CD14-positive monocyte (primary cell): Measurements from ENCODE around the gene BRSK2. TPM values are rescaled to one million over a fixed set of nuclear protein-coding genes. Genes with fewer than 3 reads are reported as not detected.

Source experiments
- DNase-seq, 3 donors: peaks; one replicate each; pipeline ENCODE4 v3.0.0-alpha.2; 2011 to 2022
- H2AFZ ChIP-seq: 2 replicates; pipeline ENCODE4 v1.6.0; 2012; ENCODE audit warnings: mild to moderate bottlenecking, low read depth, low read length, inconsistent platforms; ENCODE audit not compliant: insufficient read depth, poor library complexity, severe bottlenecking
- H3K27ac ChIP-seq, 2 donors: 1 replicate in 1 of 2; 2 replicates in 1 of 2; pipeline ENCODE4 v1.5.1; 2012 to 2013; ENCODE audit warnings: low read length in 2 of 2, control low read depth in 1 of 2, inconsistent platforms in 1 of 2, low read depth in 1 of 2, mild to moderate bottlenecking in 1 of 2
- H3K27me3 ChIP-seq, 2 donors: one replicate each; pipeline versions ENCODE4 v1.6.0 to v1.6.1; 2011 to 2013; ENCODE audit warnings: low read length in 2 of 2; ENCODE audit not compliant: control insufficient read depth in 2 of 2, insufficient read depth in 2 of 2
- H3K36me3 ChIP-seq, 2 donors: replicated peaks in 1 of 2; 1 replicate in 1 of 2; 2 replicates in 1 of 2; pipeline versions ENCODE4 v1.5.1 to v1.6.1; 2012 to 2013; ENCODE audit warnings: low read length in 2 of 2, control low read depth in 1 of 2, inconsistent platforms in 1 of 2, mild to moderate bottlenecking in 1 of 2; ENCODE audit not compliant: insufficient read depth in 2 of 2, control insufficient read depth in 1 of 2
- H3K4me1 ChIP-seq, 2 donors: 1 replicate in 1 of 2; 2 replicates in 1 of 2; pipeline versions ENCODE4 v1.5.1 to v1.6.1; 2012 to 2013; ENCODE audit warnings: low read length in 2 of 2, control low read depth in 1 of 2, inconsistent platforms in 1 of 2, mild to moderate bottlenecking in 1 of 2, moderate library complexity in 1 of 2; ENCODE audit not compliant: insufficient read depth in 2 of 2, control insufficient read depth in 1 of 2
- H3K4me2 ChIP-seq: replicated peaks from 2 replicates; pipeline ENCODE3; 2012; ENCODE audit warnings: low read length, moderate library complexity, mild to moderate bottlenecking; ENCODE audit not compliant: poor library complexity, severe bottlenecking; ENCODE audit errors: extremely low read depth
- H3K4me3 ChIP-seq, 3 experiments: fragments of 200-600 bp in 1 of 3; sonication (generic) in 1 of 3; replicated peaks in 1 of 3; 1 replicate in 2 of 3; 2 replicates in 1 of 3; pipeline ENCODE4 v1.5.1; 2011 to 2013; ENCODE audit warnings: low read length in 3 of 3, mild to moderate bottlenecking in 3 of 3, control low read depth in 2 of 3, low read depth in 2 of 3, inconsistent platforms in 1 of 3, moderate library complexity in 1 of 3
- H3K79me2 ChIP-seq: 2 replicates; pipeline ENCODE4 v1.6.0; 2012; ENCODE audit warnings: mild to moderate bottlenecking, control low read depth, inconsistent platforms, low read length, moderate library complexity; ENCODE audit not compliant: insufficient read depth
- H3K9ac ChIP-seq: 2 replicates; pipeline ENCODE4 v1.6.0; 2017; ENCODE audit warnings: low read length, mild to moderate bottlenecking; ENCODE audit not compliant: insufficient read depth, poor library complexity, severe bottlenecking
- H3K9me3 ChIP-seq, 2 donors: replicated peaks in 1 of 2; 1 replicate in 1 of 2; 2 replicates in 1 of 2; pipeline versions ENCODE4 v1.5.1 to v1.6.1; 2012 to 2013; ENCODE audit warnings: low read length in 2 of 2, control low read depth in 1 of 2; ENCODE audit not compliant: control insufficient read depth in 1 of 2, insufficient read depth in 1 of 2
- H4K20me1 ChIP-seq: 2 replicates; pipeline ENCODE4 v1.6.0; 2012; ENCODE audit warnings: mild to moderate bottlenecking, low read length, control low read depth, moderate library complexity; ENCODE audit not compliant: insufficient read depth
- H3K27ac Mint-ChIP-seq, 7 donors: one replicate each; pipeline ENCODE4 v1.8.0; 2020; ENCODE audit warnings: mild to moderate bottlenecking in 7 of 7, mixed read lengths in 7 of 7, moderate library complexity in 6 of 7, inconsistent platforms in 2 of 7
- H3K27me3 Mint-ChIP-seq, 3 donors: one replicate each; pipeline ENCODE4 v1.8.0; 2021 to 2022; ENCODE audit warnings: low read depth in 3 of 3, mild to moderate bottlenecking in 3 of 3, mixed read lengths in 3 of 3, moderate library complexity in 3 of 3, inconsistent platforms in 1 of 3
- H3K36me3 Mint-ChIP-seq, 2 donors: one replicate each; pipeline ENCODE4 v1.8.0; 2020; ENCODE audit warnings: mixed read lengths in 2 of 2, inconsistent platforms in 1 of 2, mild to moderate bottlenecking in 1 of 2
- H3K4me1 Mint-ChIP-seq: one replicate; pipeline ENCODE4 v1.8.0; 2020; ENCODE audit warnings: mild to moderate bottlenecking, mixed read lengths
- H3K4me3 Mint-ChIP-seq, 2 donors: one replicate each; pipeline ENCODE4 v1.8.0; 2020; ENCODE audit warnings: mild to moderate bottlenecking in 2 of 2, mixed read lengths in 2 of 2, moderate library complexity in 1 of 2
- H3K9me3 Mint-ChIP-seq, 7 donors: one replicate each; pipeline ENCODE4 v1.8.0; 2020 to 2022; ENCODE audit warnings: mixed read lengths in 7 of 7, mild to moderate bottlenecking in 6 of 7, moderate library complexity in 6 of 7, inconsistent platforms in 2 of 7
- CTCF ChIP-seq: fragments of 200-600 bp; IDR thresholded peaks from one replicate; pipeline ENCODE4 v1.8.0; 2022; ENCODE audit warnings: antibody characterized with exemption, mild to moderate bottlenecking
- WGBS: methylation state at CpG from one replicate; pipeline ENCODE4 v1.1.5; 2013; ENCODE audit warnings: missing lambda C conversion rate; ENCODE audit not compliant: insufficient coverage; 5-methylcytosine and 5-hydroxymethylcytosine counted together
- intact Hi-C, 2 donors: fragments of 100-400 bp; cut with micrococcal nuclease; formaldehyde crosslinking; loops; one replicate each; pipeline versions ENCODE4 v1.15.0 to v1.15.1; 2023
- polyA plus RNA-seq, 3 donors: library from polyadenylated mRNA; depleted of rRNA in 1 of 3; unstranded in 2 of 3; stranded (reverse) in 1 of 3; fragments of 300-500 nt in 2 of 3; fragments of >200 nt in 1 of 3; fragmentation: Illumina TruSeq in 2 of 3; gene quantifications; 1 replicate in 2 of 3; 2 replicates in 1 of 3; pipeline ENCODE4 v1.2.3, GENCODE V29; 2012 to 2021

Gene BRSK2
- polyA plus RNA-seq, 3 donors: 0.13 TPM; not detected in 2

GRCh38 chr11:1387961-1388762, 1.6 kb upstream of the BRSK2 start:
- H3K9ac ChIP-seq: no peak overlapping the region
- Mint-ChIP-seq H3K9me3 (peaks cover 0 to 17% (median 2%) of the 10 kb centered on the region in 7 donors), H3K27ac (no peak overlapping the region), H3K36me3 (peaks cover 0 to 3% of the 10 kb centered on the region in 2 donors), H3K4me3 (peak overlapping the region in 1 of 2 donors; percentile 76), H3K27me3 (peaks cover 60 to 79% (median 66%) of the 10 kb centered on the region in 3 donors), H3K4me1 (peaks cover 9% of the 10 kb centered on the region)
- H3K27ac ChIP-seq: no peak overlapping the region
- H3K27me3 ChIP-seq: peaks cover 32 to 65% of the 10 kb centered on the region in 2 donors
- H3K9me3 ChIP-seq: peaks cover 3 to 15% of the 10 kb centered on the region in 2 donors
- no peaks in the 10 kb centered on the region for H4K20me1 ChIP-seq
- H2AFZ ChIP-seq: no peak overlapping the region
- no peak overlapping the region for H3K4me2 ChIP-seq
- no peaks in the 10 kb centered on the region for H3K79me2 ChIP-seq
- intact Hi-C loops: loop anchor here in 1 of 2 donors (10.0 kb wide), 2 partner anchors 53 to 693 kb away; partner anchors contain the start of genes DEAF1 and TMEM80
- H3K36me3 ChIP-seq: no peaks in the 10 kb centered on the region
- 47% methylated on average over 17 of the region's 22 CpGs for WGBS
- H3K4me1 ChIP-seq: peaks cover 11 to 17% of the 10 kb centered on the region in 2 donors
- no peak for TF ChIP-seq CTCF
- no peak overlapping the region for H3K4me3 ChIP-seq
- DNase-seq: no peak

DNA sequence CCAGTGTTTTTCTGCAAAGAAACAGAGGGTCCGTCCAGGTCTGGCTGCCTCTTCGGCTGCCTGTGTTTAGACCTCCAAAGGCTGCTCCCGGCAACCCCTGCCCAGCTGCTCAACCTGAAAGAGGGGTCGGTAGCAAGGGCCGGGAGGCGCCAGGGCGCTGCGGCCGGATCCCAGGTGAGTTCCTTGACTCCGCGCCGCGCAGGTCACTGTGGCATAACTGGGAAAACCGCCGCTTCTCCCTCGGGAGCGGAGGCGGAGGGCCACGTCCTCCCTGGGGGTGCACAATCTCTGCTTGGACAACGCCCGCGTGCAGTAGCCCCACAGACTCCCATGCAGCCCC, 1.0 kb upstream of the BRSK2 start:
- DNase-seq: no peak
- WGBS: 7% methylated on average over 22 of the region's 22 CpGs
- Histone ChIP-seq H3K79me2 (no peaks in the 10 kb centered on the region), H3K4me2 (peak overlapping the region; percentile 80), H4K20me1 (no peaks in the 10 kb centered on the region), H3K27ac (no peak overlapping the region), H3K27me3 (peaks cover 32 to 67% of the 10 kb centered on the region in 2 donors), H3K4me1 (peaks cover 6 to 12% of the 10 kb centered on the region in 2 donors), H3K9ac (no peak overlapping the region), H2AFZ (no peak overlapping the region), H3K4me3 (peak overlapping the region in 1 of 3 experiments; percentile 64), H3K36me3 (no peaks in the 10 kb centered on the region), H3K9me3 (peaks cover 3 to 15% of the 10 kb centered on the region in 2 donors)
- intact Hi-C loops: loop anchor here in 1 of 2 donors (10.0 kb wide), 2 partner anchors 54 to 694 kb away; partner anchors contain the start of genes DEAF1 and TMEM80
- Mint-ChIP-seq H3K27me3 (peaks cover 66 to 80% (median 66%) of the 10 kb centered on the region in 3 donors), H3K27ac (no peak overlapping the region), H3K4me1 (peaks cover 5% of the 10 kb centered on the region), H3K9me3 (peaks cover 0 to 17% (median 3%) of the 10 kb centered on the region in 7 donors), H3K4me3 (peak overlapping the region; percentile 27 to 76), H3K36me3 (peaks cover 0 to 3% of the 10 kb centered on the region in 2 donors)
- no peak for TF ChIP-seq CTCF
